HG02870 (cell line): ENCODE measurements around the gene ZNF281.
"Not testable (repeated sequence)": the region's sequence is repeated elsewhere in the genome, so short reads cannot be mapped to it uniquely, and the experiment has no call there.

Experiments used
- ATAC-seq: cut with Tn5 transposase; IDR thresholded peaks from one replicate; pipeline ENCODE4 v1.9.1; 2021; ENCODE audit warnings: mild to moderate bottlenecking, moderate library complexity; ENCODE audit not compliant: unreplicated experiment

The ZNF281 gene, protein sequence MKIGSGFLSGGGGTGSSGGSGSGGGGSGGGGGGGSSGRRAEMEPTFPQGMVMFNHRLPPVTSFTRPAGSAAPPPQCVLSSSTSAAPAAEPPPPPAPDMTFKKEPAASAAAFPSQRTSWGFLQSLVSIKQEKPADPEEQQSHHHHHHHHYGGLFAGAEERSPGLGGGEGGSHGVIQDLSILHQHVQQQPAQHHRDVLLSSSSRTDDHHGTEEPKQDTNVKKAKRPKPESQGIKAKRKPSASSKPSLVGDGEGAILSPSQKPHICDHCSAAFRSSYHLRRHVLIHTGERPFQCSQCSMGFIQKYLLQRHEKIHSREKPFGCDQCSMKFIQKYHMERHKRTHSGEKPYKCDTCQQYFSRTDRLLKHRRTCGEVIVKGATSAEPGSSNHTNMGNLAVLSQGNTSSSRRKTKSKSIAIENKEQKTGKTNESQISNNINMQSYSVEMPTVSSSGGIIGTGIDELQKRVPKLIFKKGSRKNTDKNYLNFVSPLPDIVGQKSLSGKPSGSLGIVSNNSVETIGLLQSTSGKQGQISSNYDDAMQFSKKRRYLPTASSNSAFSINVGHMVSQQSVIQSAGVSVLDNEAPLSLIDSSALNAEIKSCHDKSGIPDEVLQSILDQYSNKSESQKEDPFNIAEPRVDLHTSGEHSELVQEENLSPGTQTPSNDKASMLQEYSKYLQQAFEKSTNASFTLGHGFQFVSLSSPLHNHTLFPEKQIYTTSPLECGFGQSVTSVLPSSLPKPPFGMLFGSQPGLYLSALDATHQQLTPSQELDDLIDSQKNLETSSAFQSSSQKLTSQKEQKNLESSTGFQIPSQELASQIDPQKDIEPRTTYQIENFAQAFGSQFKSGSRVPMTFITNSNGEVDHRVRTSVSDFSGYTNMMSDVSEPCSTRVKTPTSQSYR

GRCh38 chr1:200409761-200410565, at the start of gene ZNF281:
TSS of gene ZNF281 (minus strand) at chr1:200410036. CDS start at chr1:200409705, 331 bp downstream.
- ATAC-seq, result peak; percentile 94

GRCh38 chr1:200458780-200459179, 48.9 kb upstream of the ZNF281 start:
- ATAC-seq, result no peak

- no peak for ATAC-seq
Measured at GRCh38 chr1:200457810-200458209, 48.0 kb upstream of the ZNF281 start.

GRCh38 chr1:200454425-200454824, 44.6 kb upstream of the ZNF281 start:
- no peak for ATAC-seq

- ATAC-seq, result no peak
Measured at GRCh38 chr1:200453553-200453905, 43.7 kb upstream of the ZNF281 start.

GRCh38 chr1:200452850-200453552, 43.2 kb upstream of the ZNF281 start:
- no peak for ATAC-seq

DNA sequence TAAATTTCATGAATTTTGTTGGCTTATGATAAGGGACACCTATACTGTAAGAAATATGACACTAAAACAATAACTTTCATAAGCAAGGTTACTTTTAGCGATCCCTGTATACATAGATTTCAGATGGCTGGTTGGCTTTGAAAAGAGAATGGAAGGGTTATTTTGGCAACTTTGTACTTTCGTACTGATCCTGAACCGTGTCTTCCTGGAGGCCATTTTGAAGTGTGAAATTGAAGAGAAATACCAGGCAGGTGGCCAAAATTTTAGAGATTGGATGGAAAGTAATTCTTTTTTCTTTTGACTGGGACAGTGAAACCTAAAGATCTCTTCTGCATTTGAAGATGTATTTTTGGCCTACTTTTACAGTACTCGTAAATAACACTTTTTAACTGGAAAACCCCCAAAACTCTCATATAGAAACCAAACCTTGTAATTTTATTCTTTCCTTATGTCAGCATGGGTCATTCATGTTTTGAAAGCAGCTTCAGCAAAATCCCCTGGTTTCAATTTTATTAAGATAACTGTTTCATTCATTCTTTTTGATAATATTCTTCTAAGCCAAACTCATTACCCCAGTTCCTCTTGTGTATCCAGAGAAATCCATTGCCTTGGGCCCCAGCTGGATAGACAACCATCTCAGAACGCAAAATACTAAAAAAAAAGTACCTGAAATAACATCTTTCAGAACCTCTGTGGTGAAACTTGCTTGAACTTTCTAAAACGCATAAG, 38.4 kb upstream of the ZNF281 start:
- ATAC-seq, result peak; percentile 95

DNA sequence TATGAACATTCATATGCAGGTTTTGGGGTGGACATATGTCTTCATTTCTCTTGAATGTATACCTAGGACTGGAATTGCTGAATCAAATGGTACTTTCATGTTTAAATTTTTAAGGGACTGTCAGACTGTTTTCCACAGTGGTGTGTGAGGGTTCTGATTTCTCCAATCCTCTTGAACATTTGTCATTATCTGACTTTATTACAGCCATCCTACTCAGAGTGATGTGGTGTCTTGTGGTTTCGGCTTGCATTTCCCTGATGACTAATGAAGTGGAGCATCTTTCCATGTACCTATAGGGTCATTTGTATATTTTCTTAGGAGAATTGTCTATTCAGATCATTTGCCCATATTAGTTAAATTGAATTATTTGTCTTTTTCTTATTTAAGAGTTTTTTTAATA, 35.4 kb upstream of the ZNF281 start:
- ATAC-seq, result no peak

DNA sequence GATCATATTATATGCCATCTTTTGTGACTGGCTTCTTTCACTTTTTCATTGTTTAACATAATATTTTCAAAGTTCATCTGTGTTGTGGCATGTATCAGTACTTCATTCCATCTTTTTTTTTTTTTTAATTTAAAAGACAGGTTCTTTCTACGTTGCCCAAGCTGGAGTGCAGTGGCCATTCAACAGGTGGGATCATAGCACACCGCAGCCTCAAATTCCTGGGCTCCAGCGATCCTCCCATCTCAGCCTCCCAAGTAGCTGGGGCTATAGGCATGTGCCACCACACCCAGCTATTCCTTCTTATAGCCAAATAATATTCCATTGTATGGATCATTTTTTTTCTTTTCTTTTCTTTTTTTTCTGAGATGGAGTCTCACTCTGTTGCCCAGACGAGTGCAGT, 34.6 kb upstream of the ZNF281 start:
- ATAC-seq, result no peak

GRCh38 chr1:200443860-200444259, 34.0 kb upstream of the ZNF281 start:
- no peak for ATAC-seq

DNA sequence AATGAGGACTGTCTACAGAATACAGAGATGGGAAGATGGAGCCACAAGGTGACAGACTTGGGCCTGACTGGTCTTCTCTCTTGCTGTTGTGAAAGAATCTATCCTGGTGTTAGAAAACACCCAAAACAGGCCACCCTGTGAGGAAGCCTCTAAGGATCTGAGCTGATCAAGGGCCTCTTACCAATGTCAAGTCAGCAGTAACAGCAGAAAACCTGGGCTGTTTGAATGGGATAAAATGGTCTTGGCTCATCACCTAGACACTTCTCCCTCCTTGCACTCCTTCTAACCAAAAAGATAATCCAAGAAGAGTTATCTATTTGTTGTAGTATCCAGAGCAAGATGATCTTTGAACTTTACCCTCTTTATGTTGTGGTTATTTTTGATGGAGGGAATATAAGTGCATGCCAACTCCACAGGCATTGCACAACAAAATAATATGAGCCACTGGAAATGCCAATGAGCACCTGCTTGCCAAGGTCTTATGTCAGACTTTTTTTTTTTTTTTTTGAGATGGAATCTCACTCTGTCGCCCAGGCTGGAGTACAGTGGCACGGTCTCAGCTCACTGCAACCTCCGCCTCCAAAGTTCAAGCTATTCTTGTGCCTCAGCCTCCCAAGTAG, 32.8 kb upstream of the ZNF281 start:
- ATAC-seq, result no peak

- no peak for ATAC-seq
Measured at GRCh38 chr1:200442023-200442422, 32.2 kb upstream of the ZNF281 start.

DNA sequence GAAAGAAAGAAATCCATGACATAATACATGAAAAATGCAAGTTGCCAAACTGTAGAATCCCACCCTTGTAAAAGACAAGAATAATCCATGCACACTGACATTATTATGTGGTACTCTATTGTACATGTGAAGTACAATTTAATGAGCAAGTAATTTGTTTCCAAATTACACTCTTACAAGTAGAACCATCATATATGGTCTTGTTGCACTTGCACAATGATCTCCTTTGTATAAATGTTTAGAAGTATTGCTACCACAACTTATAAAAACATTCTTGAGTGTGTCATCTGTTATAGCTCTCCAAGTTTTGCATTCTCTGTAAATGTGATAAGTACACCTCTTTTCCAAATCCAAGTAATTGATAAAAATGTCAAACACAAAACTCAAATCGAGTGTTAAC, 29.1 kb upstream of the ZNF281 start:
- no peak for ATAC-seq

DNA sequence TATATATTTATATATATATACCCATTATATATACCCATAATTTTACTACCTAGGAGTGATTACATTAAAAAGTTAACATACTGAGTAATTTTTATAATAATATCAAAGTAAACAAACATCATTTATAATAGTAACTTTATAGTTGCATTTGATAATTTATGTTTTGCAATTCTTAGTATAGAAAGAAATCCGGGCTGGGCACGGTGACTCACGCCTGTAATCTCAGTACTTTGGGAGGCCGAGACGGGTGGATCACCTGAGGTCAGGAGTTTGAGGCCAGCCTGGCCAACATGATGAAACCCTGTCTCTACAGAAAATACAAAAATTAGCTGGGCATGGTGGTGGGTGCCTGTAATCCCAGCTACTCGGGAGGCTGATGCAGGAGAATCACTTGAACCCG, 28.6 kb upstream of the ZNF281 start:
- ATAC-seq, result not testable (repeated sequence)

GRCh38 chr1:200437556-200438203, 27.8 kb upstream of the ZNF281 start:
- ATAC-seq, result no peak

GRCh38 chr1:200437088-200437487, 27.3 kb upstream of the ZNF281 start:
- ATAC-seq, result no peak

DNA sequence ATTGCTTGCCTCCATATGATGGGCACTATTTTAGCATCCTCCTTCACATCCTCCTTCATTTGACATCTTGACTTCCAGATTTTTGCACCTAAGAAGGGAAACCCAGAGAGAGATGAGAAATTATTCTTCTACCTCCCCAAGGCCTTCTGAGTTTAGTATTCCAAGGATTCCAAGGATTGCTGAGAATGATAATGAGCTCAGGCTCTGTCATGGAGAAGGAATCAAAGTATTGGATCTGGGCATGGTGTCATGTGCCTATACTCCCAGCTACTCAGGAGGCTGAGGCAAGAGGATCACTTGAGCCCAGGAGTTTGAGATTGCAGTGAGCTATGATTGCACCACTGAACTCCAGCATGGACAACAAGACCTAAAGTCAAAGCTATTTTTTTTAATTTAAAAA, 26.6 kb upstream of the ZNF281 start:
- no peak for ATAC-seq

DNA sequence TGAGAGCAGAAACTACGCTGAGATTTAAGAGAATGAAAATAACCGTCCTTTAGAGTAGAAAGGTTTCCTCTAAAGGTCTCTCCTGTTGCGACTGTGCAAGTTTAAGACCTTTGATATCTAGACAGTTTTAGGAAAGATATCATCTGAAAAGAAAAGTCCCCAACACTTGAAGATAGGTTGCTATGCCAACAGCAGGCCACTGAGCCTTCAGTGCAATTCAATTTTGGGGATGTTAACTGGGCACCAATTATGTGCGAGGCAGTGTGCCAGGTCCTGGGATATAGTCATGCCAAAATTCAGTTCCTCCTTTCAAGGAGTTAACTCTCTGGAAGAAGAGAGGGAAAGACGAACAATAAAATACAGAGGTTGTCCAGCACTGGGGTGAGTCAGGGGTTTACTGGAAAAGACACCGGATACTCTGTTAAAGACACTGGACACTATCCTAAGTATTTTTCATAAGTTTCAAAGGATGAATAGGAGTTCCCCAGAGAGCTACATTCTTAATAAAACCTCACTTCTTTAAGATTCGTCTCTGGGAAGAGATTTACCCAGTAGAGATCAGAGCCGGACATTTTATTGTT, 25.5 kb upstream of the ZNF281 start:
- no peak for ATAC-seq

DNA sequence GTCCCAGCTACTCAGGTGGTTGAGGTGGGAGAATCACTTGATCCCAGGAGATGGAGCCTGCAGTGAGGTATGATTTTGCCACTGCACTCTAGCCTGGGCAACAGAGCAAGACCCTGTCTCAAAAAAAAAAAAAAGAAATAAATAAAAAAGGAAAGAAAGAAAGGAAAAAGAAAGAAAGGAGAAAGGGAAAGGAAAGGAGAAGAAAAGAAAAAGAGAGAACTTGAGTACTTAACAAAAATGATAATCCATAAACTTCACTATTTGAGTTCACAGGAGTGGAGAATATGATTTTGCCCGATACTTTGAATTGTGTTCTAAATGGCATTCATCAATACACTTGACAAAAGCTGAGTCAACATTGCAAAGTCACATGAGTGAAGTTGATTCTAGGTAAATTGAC, 23.8 kb upstream of the ZNF281 start:
- ATAC-seq, result no peak
